GM23338 (cell line): ENCODE results near the gene HERC5. TPM values are rescaled to one million over a fixed set of nuclear protein-coding genes. Genes with fewer than 3 reads are reported as not detected.

Experiments used
- CTCF ChIP-seq, 2 experiments: fragments of 200-600 bp in 1 of 2; sonication (generic) in 1 of 2; conservative IDR thresholded peaks; 2 replicates each; pipeline versions ENCODE4 v1.5.1 to v1.6.1; 2016 to 2017; ENCODE audit warnings: antibody characterized with exemption in 2 of 2, low read depth in 2 of 2, mild to moderate bottlenecking in 2 of 2, moderate library complexity in 1 of 2
- REST ChIP-seq: IDR thresholded peaks from one replicate; pipeline ENCODE4 v1.6.1; 2018; ENCODE audit warnings: antibody characterized with exemption; ENCODE audit not compliant: unreplicated experiment
- ZNF114 ChIP-seq: fragments of 250-450 bp; sonication (Bioruptor Pico); IDR thresholded peaks from 2 replicates; pipeline ENCODE4 v1.5.0; 2020; ENCODE audit warnings: mild to moderate bottlenecking, moderate library complexity
- polyA plus RNA-seq: library from polyadenylated mRNA; unstranded; fragments of >200 nt; fragmentation: Nextera tagmentation; extraction: Ambion mirVana; gene quantifications from 2 replicates; pipeline ENCODE4 v1.2.1, GENCODE V29; 2016
- total RNA-seq: library from RNA; depleted of rRNA; stranded (reverse); fragments of >200 nt; shearing (Covaris generic); gene quantifications from 2 replicates; pipeline ENCODE4 v1.2.3, GENCODE V29; 2014; rRNA removed
- TF ChIP-seq, protein P1 (sequence below): fragments of 250-450 bp; sonication (Bioruptor Pico); IDR thresholded peaks from 2 replicates; pipeline ENCODE4 v1.5.0; 2020; ENCODE audit warnings: mild to moderate bottlenecking, moderate library complexity
- TF ChIP-seq, protein P2 (sequence below): IDR thresholded peaks from 2 replicates; pipeline ENCODE4 v1.6.1; 2016; ENCODE audit warnings: antibody characterized with exemption

HERC5 gene
- total and polyA plus RNA-seq, 2 experiments from 2014 or later = 22.8 to 25.1 TPM

DNA sequence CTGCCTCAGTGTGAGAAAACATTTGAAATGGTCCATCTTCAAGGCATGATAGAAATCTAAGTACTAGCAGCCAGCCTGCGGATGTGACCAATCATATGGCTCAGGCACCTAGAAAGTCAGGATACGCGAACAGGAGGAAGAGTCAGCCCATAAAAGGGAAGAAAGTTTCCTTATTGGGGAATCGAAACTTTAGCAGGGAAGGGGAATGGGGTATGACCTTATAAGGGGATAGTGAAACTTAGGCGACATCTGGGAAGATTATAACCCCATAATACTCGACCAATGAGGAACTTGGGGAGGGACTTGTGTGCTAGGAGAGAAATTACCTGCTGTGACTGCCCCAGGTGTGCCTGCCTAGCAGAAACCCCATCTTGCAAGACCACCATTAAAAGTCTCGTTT, 92.9 kb downstream of the HERC5 start (continued):
- TF ChIP-seq, protein P1, sequence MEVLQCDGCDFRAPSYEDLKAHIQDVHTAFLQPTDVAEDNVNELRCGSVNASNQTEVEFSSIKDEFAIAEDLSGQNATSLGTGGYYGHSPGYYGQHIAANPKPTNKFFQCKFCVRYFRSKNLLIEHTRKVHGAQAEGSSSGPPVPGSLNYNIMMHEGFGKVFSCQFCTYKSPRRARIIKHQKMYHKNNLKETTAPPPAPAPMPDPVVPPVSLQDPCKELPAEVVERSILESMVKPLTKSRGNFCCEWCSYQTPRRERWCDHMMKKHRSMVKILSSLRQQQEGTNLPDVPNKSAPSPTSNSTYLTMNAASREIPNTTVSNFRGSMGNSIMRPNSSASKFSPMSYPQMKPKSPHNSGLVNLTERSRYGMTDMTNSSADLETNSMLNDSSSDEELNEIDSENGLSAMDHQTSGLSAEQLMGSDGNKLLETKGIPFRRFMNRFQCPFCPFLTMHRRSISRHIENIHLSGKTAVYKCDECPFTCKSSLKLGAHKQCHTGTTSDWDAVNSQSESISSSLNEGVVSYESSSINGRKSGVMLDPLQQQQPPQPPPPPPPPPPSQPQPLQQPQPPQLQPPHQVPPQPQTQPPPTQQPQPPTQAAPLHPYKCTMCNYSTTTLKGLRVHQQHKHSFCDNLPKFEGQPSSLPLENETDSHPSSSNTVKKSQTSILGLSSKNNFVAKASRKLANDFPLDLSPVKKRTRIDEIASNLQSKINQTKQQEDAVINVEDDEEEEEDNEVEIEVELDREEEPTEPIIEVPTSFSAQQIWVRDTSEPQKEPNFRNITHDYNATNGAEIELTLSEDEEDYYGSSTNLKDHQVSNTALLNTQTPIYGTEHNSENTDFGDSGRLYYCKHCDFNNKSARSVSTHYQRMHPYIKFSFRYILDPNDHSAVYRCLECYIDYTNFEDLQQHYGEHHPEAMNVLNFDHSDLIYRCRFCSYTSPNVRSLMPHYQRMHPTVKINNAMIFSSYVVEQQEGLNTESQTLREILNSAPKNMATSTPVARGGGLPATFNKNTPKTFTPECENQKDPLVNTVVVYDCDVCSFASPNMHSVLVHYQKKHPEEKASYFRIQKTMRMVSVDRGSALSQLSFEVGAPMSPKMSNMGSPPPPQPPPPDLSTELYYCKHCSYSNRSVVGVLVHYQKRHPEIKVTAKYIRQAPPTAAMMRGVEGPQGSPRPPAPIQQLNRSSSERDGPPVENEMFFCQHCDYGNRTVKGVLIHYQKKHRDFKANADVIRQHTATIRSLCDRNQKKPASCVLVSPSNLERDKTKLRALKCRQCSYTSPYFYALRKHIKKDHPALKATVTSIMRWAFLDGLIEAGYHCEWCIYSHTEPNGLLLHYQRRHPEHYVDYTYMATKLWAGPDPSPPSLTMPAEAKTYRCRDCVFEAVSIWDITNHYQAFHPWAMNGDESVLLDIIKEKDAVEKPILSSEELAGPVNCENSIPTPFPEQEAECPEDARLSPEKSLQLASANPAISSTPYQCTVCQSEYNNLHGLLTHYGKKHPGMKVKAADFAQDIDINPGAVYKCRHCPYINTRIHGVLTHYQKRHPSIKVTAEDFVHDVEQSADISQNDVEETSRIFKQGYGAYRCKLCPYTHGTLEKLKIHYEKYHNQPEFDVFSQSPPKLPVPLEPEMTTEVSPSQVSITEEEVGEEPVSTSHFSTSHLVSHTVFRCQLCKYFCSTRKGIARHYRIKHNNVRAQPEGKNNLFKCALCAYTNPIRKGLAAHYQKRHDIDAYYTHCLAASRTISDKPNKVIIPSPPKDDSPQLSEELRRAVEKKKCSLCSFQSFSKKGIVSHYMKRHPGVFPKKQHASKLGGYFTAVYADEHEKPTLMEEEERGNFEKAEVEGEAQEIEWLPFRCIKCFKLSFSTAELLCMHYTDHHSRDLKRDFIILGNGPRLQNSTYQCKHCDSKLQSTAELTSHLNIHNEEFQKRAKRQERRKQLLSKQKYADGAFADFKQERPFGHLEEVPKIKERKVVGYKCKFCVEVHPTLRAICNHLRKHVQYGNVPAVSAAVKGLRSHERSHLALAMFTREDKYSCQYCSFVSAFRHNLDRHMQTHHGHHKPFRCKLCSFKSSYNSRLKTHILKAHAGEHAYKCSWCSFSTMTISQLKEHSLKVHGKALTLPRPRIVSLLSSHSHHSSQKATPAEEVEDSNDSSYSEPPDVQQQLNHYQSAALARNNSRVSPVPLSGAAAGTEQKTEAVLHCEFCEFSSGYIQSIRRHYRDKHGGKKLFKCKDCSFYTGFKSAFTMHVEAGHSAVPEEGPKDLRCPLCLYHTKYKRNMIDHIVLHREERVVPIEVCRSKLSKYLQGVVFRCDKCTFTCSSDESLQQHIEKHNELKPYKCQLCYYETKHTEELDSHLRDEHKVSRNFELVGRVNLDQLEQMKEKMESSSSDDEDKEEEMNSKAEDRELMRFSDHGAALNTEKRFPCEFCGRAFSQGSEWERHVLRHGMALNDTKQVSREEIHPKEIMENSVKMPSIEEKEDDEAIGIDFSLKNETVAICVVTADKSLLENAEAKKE = no peak
- TF ChIP-seq CTCF (conservative IDR thresholded peaks at IDR 0.05; ENCODE audit: low read depth in 2 of 2) = no peak
- TF ChIP-seq ZNF114 (CRISPR knock-in tag) = no peak
- TF ChIP-seq, protein P2, sequence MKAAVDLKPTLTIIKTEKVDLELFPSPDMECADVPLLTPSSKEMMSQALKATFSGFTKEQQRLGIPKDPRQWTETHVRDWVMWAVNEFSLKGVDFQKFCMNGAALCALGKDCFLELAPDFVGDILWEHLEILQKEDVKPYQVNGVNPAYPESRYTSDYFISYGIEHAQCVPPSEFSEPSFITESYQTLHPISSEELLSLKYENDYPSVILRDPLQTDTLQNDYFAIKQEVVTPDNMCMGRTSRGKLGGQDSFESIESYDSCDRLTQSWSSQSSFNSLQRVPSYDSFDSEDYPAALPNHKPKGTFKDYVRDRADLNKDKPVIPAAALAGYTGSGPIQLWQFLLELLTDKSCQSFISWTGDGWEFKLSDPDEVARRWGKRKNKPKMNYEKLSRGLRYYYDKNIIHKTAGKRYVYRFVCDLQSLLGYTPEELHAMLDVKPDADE = no peak
- TF ChIP-seq REST = no peak

Other genes with a start within 250 kb of the HERC5 start
- 11.7 and 12.0 TPM in 2 replicates for gene PPM1K, start 172.6 kb upstream of the HERC5 start, total RNA-seq
- 9.1 and 11.1 TPM in 2 replicates for gene PPM1K, start 172.6 kb upstream of the HERC5 start, polyA plus RNA-seq
- gene HERC6, start 78.3 kb upstream of the HERC5 start, total RNA-seq = 6.5 and 7.3 TPM in 2 replicates
- gene HERC6, start 78.3 kb upstream of the HERC5 start, polyA plus RNA-seq = 2.8 and 3.4 TPM in 2 replicates
- 65.3 and 81.9 TPM in 2 replicates for gene PYURF, start 66.7 kb downstream of the HERC5 start, total RNA-seq
- 113 and 116 TPM in 2 replicates for gene PYURF, start 66.7 kb downstream of the HERC5 start, polyA plus RNA-seq
- gene HERC3, start 135.4 kb downstream of the HERC5 start, total RNA-seq = 2.4 and 2.6 TPM in 2 replicates
- 2.2 and 3.1 TPM in 2 replicates for gene HERC3, start 135.4 kb downstream of the HERC5 start, polyA plus RNA-seq
- 1.3 and 2.0 TPM in 2 replicates for gene NAP1L5, start 240.7 kb downstream of the HERC5 start, total RNA-seq
- gene NAP1L5, start 240.7 kb downstream of the HERC5 start, polyA plus RNA-seq = 2.4 and 3.9 TPM in 2 replicates